Ishikawa (cell line): ENCODE measurements around the gene MIEN1.

Experiments
- CEBPB ChIP-seq: IDR thresholded peaks from 2 replicates; pipeline ENCODE4 v1.6.1; 2012
- CREB1 ChIP-seq: IDR thresholded peaks from 2 replicates; pipeline ENCODE4 v1.6.1; 2012; ENCODE audit warnings: low read depth
- EGR1 ChIP-seq: IDR thresholded peaks from 2 replicates; pipeline ENCODE4 v1.6.1; 2012
- EP300 ChIP-seq: IDR thresholded peaks from 2 replicates; pipeline ENCODE4 v1.6.1; 2012; ENCODE audit warnings: borderline replicate concordance
- FOXM1 ChIP-seq: IDR thresholded peaks from 2 replicates; pipeline ENCODE4 v1.6.1; 2012; ENCODE audit warnings: low read depth, borderline replicate concordance
- NFIC ChIP-seq: IDR thresholded peaks from 2 replicates; pipeline ENCODE4 v1.6.1; 2012
- RAD21 ChIP-seq: IDR thresholded peaks from 2 replicates; pipeline ENCODE4 v1.6.1; 2012; ENCODE audit warnings: low read depth
- TAF1 ChIP-seq: IDR thresholded peaks from 2 replicates; pipeline ENCODE4 v1.6.1; 2012; ENCODE audit warnings: low read depth, mild to moderate bottlenecking
- TCF12 ChIP-seq: IDR thresholded peaks from 2 replicates; pipeline ENCODE4 v1.6.1; 2012; ENCODE audit warnings: low read depth
- TEAD4 ChIP-seq: IDR thresholded peaks from 2 replicates; pipeline ENCODE4 v1.6.1; 2012
- YY1 ChIP-seq: IDR thresholded peaks from 2 replicates; pipeline ENCODE4 v1.6.1; 2012; ENCODE audit warnings: low read depth
- ZBTB7A ChIP-seq: IDR thresholded peaks from 2 replicates; pipeline ENCODE4 v1.6.1; 2012; ENCODE audit warnings: low read depth
- TF ChIP-seq, protein P1 (sequence below): IDR thresholded peaks from 2 replicates; pipeline ENCODE4 v1.6.1; 2012
- TF ChIP-seq, protein P2 (sequence below): IDR thresholded peaks from 2 replicates; pipeline ENCODE4 v1.6.1; 2012; ENCODE audit warnings: low read depth, mild to moderate bottlenecking
- TF ChIP-seq, protein P3 (sequence below): IDR thresholded peaks from 2 replicates; pipeline ENCODE4 v1.6.1; 2012

Gene MIEN1

DNA sequence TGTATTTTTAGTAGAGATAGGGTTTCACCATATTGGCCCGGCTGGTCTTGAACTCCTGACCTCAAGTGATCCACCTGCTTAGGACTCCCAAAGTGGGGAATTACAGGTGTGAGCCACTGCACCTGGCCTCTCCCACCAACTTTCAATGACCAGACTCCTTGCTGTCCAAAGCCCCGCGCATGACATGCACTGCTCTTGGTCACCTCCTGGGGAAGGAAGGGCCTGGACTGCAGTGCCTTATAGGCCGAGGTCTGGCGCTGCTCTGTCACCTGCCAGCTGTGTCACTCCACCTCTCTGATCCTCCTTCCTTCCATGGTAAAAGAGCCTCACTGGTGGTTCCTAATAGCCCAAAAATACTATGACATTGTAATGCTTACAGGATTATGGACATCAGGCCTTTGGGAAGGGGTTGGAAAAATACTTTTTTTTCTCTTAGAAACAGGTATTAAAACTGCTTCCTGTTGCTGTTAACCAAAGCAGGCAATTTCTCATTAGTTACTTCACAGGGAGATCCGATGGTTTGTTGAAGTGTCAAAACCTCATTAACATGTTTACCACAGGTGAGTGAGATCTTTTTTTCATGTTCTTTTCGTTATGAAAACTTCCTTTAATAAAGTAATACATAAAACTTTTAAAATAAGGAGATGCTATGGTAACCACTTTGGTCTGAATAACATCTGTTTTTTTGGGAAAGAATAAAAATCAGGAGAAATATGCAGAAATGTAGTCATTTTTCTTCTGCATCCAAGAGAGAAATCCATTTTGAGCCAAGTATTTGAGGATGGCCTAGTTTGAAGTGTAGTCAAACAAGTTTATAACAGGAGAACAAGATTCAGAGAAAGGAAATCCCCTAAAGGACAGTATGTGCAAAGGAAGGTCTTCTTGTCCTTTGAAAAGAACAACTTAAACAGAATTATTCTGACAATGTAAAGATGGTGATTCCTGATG, 42.9 kb upstream of the MIEN1 start:
- TF ChIP-seq TAF1 (no peak), ZBTB7A (no peak), YY1 (no peak), FOXM1 (no peak), CREB1 (no peak), NFIC (no peak), TCF12 (no peak), CEBPB (no peak), EGR1 (no peak), TEAD4 (no peak), RAD21 (no peak), EP300 (no peak)
- TF ChIP-seq, protein P1, sequence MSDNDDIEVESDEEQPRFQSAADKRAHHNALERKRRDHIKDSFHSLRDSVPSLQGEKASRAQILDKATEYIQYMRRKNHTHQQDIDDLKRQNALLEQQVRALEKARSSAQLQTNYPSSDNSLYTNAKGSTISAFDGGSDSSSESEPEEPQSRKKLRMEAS: no peak
- TF ChIP-seq, protein P2, sequence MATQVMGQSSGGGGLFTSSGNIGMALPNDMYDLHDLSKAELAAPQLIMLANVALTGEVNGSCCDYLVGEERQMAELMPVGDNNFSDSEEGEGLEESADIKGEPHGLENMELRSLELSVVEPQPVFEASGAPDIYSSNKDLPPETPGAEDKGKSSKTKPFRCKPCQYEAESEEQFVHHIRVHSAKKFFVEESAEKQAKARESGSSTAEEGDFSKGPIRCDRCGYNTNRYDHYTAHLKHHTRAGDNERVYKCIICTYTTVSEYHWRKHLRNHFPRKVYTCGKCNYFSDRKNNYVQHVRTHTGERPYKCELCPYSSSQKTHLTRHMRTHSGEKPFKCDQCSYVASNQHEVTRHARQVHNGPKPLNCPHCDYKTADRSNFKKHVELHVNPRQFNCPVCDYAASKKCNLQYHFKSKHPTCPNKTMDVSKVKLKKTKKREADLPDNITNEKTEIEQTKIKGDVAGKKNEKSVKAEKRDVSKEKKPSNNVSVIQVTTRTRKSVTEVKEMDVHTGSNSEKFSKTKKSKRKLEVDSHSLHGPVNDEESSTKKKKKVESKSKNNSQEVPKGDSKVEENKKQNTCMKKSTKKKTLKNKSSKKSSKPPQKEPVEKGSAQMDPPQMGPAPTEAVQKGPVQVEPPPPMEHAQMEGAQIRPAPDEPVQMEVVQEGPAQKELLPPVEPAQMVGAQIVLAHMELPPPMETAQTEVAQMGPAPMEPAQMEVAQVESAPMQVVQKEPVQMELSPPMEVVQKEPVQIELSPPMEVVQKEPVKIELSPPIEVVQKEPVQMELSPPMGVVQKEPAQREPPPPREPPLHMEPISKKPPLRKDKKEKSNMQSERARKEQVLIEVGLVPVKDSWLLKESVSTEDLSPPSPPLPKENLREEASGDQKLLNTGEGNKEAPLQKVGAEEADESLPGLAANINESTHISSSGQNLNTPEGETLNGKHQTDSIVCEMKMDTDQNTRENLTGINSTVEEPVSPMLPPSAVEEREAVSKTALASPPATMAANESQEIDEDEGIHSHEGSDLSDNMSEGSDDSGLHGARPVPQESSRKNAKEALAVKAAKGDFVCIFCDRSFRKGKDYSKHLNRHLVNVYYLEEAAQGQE: no peak
- TF ChIP-seq, protein P3, sequence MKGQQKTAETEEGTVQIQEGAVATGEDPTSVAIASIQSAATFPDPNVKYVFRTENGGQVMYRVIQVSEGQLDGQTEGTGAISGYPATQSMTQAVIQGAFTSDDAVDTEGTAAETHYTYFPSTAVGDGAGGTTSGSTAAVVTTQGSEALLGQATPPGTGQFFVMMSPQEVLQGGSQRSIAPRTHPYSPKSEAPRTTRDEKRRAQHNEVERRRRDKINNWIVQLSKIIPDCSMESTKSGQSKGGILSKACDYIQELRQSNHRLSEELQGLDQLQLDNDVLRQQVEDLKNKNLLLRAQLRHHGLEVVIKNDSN: no peak

DNA sequence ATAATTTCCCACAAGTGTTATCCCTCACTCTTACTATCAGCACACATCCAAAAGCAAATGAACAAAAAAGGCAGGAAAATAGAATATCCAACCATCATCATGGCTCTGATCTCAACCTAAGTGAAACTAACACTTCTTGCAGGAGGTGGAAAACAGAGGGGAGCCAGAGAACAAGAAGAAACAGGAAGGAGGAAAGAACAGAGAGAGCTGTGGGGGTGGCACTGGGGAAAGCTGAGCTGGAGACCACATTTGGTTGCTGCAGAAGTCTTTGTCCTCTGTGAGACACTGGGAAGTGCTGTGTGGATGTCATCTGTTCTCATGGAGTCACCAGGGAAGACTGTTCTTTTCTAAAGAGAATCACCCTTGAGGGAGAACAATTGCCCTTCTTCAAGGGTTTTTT, 42.1 kb upstream of the MIEN1 start:
- TF ChIP-seq CREB1 (no peak), EGR1 (no peak), RAD21 (no peak), FOXM1 (no peak), TAF1 (no peak)
- TF ChIP-seq, protein P1: no peak
- TF ChIP-seq, protein P3: no peak
- TF ChIP-seq, protein P2: no peak

DNA sequence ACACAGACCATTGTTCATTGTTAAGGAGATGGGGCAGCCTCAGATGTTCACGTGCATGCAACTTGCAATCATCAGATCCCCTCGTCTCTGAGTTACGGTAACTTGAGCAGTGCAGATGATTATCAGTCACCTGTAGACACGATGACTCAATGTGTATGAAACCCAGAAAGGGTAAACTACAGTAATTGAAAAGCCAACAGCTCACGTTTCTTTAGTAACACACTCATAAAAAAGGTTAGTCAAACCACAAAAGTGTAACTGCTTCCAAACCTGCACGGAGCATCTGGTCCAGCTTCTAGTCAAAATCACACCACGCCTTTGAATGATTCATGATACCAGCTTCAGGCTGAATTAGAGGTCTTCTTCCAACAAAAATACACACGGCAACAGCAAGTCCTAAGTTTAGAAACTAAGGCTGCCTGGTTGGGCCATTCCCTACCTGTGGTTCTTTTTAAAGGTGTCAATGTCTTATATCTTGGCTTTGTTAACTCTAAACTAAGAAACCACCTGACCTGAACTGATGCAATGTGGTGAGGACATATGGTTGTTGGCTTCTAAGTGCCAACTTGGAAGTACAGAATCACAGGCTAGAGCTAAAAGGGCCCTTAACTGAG, 39.7 kb upstream of the MIEN1 start:
- TF ChIP-seq CREB1 (no peak), TCF12 (no peak), ZBTB7A (no peak), FOXM1 (no peak), TEAD4 (no peak), TAF1 (no peak), NFIC (no peak), EP300 (no peak), YY1 (no peak), EGR1 (no peak), RAD21 (no peak)
- TF ChIP-seq, protein P3: no peak
- TF ChIP-seq, protein P2: no peak
- TF ChIP-seq, protein P1: no peak
